GM21381 (cell line): Measurements from ENCODE around the gene RDM1.
A peak's percentile ranks its signal among the peaks of the same experiment; 100 is the strongest.
"Not testable (repeated sequence)": the region's sequence is repeated elsewhere in the genome, so short reads cannot be mapped to it uniquely, and the experiment has no call there.

ENCODE experiments used
- ATAC-seq: cut with Tn5 transposase; IDR thresholded peaks from one replicate; pipeline ENCODE4 v1.9.1; 2021; ENCODE audit warnings: mild to moderate bottlenecking, moderate library complexity; ENCODE audit not compliant: unreplicated experiment

Gene RDM1, protein sequence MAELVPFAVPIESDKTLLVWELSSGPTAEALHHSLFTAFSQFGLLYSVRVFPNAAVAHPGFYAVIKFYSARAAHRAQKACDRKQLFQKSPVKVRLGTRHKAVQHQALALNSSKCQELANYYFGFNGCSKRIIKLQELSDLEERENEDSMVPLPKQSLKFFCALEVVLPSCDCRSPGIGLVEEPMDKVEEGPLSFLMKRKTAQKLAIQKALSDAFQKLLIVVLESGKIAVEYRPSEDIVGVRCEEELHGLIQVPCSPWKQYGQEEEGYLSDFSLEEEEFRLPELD

DNA sequence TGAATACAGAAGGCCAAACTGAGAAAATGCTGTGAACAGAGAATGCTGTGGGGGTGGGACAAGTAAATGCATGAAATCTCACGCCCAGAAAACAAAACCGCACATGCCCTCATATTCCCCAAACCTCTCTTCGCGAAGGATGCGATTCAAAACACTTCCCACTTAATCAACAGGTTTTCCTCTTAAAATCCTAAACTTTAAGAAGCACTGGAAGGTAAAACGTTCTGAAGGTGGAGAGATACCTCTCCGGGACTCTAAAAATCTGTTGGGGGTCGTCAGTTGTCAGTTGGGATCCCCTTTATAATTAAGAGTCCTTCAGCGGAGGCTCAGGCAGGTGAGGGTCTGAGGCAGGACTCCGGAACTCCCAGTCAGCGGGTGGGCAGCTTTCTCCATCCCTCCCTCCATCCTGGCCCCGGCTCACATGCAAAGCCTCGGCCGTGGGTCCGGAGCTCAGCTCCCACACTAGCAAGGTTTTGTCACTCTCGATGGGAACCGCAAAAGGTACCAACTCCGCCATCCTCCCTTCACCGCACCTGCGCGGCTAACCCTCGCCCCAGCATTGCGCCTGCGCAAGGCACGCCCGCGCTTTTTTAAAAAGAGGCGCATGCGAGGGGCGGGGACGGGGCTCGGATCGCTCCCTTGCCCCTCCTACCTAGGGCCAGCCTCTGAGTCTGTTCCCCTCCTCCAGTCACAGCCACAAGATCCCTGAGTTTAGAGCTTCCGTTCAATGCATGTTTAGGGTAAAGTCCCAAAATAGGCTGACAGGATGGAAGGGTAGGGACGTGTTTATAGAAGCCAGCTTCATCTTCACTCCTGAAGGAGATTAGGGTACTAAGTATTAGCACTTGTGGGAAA is at the start of gene RDM1:
Gene RDM1, minus strand, starts transcription at position 563 of the 855 bp plus-strand sequence. Its CDS starts 46 bp downstream, at position 517.
- peak; percentile 88 for ATAC-seq

GRCh38 chr17:35978346-35978745 is 47.8 kb upstream of the RDM1 start:
- no peak for ATAC-seq

DNA sequence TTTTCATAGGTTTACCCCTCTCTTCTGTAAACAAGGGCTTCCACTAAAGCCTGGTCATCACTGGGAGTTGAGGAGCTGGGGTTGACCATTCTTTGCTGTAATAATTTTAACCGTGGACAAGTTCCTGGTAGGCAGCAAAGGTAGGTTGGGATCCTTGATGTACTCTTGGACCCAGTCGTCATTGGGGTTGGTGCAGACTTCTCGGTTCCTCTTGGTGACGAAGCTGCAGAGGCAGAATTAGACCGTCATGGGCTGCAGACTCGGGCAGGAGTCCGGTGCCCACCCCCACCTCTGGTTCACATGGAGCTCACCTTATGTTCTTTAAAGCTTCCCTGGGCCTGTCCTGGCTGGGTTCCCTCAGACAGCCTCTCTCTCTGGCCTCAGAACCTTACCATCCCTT is 46.9 kb upstream of the RDM1 start:
- ATAC-seq, result no peak

GRCh38 chr17:35973333-35974260 is 43.0 kb upstream of the RDM1 start:
- ATAC-seq, result no peak

DNA sequence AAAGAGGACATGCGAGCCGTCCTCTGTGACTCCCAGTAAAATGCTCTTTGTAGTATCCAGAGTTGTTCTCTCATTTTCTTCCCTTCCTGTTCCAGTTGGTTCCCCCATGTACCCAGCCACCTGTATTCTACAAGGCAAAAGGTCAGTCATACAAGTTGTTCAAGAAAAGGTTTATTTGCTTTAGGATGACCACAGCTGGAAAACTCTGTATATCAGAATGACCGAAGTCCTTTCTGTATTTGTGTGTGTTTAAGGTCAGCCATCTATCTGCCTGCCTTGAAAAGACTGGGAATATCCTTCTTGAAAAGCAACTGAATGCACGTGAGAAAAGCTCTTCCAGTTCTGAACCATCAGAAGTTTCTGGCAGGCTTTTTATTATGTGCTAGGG is 42.4 kb upstream of the RDM1 start:
- ATAC-seq, result no peak

GRCh38 chr17:35972535-35972934 is 42.0 kb upstream of the RDM1 start:
- ATAC-seq, result no peak

DNA sequence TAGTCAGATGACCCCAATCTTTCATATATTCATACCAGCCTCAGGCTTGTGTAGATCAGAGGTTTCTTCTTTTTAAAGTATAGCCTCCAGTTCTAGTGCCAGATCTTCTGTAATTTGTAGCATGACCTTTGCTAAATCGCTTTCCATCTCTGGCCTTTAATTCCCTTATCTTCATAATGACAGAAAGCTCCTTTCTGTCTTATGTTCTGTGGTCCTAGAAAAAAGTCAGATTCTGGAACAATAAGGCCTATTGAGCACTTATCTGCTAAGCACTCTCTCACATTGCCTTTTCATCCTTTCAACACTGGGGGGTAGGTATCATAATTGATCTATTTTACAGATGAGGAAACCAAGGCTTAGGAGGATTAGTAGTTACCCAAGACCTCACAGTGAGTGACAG is 41.5 kb upstream of the RDM1 start:
- no peak for ATAC-seq

DNA sequence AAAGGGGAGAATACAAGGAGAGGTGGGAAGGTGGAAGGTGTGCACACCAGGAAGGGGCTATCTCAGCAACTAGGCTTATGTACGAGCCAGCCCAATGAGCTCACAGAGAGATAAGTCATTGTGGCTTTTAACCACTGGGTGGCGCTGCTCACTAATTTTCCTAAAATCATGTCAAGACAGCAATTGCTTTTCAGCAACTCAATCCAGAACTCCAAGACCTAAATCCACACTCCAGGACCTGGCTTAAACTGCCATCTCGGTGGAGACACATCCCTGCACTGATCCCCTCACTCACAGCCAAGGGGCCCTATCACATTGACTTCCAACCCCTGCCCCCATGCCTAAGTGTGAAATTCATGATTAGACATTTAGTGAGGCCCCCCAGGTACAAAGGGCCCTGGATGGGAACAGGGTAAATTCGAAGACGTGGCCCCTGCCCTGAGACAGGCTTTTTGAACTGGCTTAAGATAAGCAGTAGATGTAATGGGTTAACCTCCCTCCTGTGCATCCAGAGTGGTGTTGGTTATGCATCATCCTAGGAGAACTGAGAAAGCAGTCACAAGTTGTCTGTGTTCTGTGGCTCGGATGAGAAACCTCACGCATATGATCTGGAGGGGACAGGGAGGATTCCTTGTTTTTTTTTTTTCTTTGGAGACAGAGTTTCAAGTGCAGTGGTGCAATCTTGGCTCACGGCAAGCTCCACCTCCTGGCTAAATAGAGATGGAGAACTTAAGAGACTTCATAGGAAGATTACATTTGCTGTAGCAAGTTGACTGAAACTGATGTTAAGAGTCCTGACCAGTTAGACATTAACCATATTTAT is 39.2 kb upstream of the RDM1 start:
- ATAC-seq, result no peak

DNA sequence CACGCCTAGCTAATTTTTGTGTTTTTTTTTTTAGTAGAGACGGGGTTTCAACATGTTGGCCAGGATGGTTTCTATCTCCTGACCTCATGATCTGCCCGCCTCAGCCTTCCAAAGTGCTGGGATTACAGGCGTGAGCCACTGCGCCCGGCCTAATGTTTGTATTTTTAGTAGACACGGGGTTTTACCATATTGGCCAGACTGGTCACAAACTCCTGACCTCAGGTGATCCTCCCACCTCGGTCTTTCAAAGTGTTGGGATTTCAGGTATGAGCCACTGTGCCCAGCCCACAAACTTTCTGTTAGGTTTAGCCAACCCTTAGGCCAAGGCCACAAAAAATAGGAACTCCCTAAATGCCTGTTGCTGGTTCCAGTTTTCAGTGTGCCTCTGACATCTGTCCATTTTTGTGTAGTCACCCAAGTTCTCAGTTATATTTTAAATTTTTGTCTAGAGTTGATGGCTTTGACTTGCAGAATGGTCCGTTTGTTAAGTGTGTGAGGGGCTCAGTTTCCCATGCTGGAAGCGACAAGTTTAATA is 38.0 kb upstream of the RDM1 start:
- no peak for ATAC-seq

GRCh38 chr17:35965272-35965671 is 34.7 kb upstream of the RDM1 start:
- ATAC-seq, result no peak

DNA sequence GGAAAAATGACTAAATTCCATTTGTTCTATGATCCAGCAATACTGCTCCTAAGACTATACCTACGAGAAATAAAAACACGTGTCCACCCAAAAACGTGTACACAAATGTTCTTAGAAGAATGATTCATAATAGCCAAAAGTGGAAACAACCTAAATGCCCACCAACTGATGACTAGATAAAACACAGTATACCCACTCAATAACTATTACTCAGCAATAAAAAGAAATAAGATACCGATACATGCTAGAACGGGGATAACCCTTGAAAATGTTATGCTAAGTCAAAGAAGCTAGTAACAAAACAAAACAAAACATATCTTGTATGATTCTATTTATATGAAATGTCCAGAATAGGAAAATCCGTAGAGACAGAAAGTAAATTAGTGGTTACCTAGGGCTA is 33.1 kb upstream of the RDM1 start:
- ATAC-seq, result no peak

GRCh38 chr17:35953720-35954119 is 23.1 kb upstream of the RDM1 start:
- ATAC-seq, result no peak

- no peak for ATAC-seq
These were observed 18.8 kb upstream of the RDM1 start for GRCh38 chr17:35949401-35949800.

GRCh38 chr17:35948092-35948491 is 17.5 kb upstream of the RDM1 start:
- no peak for ATAC-seq

- no peak for ATAC-seq
These were observed 16.6 kb upstream of the RDM1 start for GRCh38 chr17:35947156-35947585.

GRCh38 chr17:35944151-35944550 is 13.6 kb upstream of the RDM1 start:
- no peak for ATAC-seq

DNA sequence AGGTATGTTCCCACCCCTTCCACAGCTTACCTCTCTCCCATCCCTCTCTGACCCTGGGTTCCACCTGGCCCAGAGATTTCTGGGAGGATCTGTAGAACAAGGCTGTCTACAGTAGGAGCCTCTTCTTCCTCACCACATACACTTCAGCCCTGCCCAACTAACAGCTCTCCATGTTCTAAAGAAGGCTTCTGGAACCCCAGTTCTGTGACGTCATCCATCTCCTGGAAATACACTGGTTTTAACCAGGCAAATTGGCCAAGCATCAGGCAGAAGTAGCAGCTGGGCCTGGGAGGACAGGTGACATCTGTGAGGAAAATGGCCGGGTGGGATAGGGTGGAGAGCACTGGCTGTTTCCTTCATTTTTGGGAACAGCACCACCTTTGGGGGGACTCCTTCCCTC is 13.0 kb upstream of the RDM1 start, which contains the start of gene LYZL6:
Gene LYZL6, minus strand, starts transcription at position 177 of the 400 bp plus-strand sequence. CDS start 4,357 bp downstream, outside the sequence.
- no peak for ATAC-seq

- ATAC-seq, result no peak
These were observed 12.1 kb upstream of the RDM1 start for GRCh38 chr17:35942588-35943186.

DNA sequence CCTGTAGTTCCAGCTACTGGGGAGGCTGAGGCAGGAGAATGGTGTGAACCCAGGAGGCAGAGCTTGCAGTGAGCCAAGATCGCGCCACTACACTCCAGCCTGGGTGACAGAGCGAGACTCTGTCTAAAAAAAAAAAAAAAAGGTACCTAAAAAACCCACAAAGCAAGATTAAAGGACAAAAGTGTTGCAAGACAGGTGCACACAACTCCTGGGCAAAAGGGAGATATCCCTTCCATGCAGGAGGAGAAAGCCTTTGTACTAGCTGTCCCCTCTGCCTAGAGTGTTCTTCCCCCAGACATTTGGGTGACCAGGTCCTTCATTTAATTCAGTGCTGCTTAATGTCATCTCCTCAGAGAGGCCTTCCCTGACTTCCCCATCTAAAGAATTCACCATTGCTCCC is 7.9 kb upstream of the RDM1 start:
- not testable (repeated sequence) for ATAC-seq
